ENCODE results near the gene ATP5ME.

GRCh38 chr4:654503-654845 lies 19.6 kb downstream of the ATP5ME start:
- no peak for TF ChIP-seq SMC3 (IDR thresholded peaks at IDR 0.05; ENCODE audit: low read length)
- no peak for TF ChIP-seq NR3C1 (CRISPR knock-in tag; IDR thresholded peaks at IDR 0.05)
- no peak for TF ChIP-seq TBP (CRISPR knock-in tag; IDR thresholded peaks at IDR 0.05)
- no peak for TF ChIP-seq NFKBIZ (CRISPR knock-in tag; IDR thresholded peaks at IDR 0.05)

Measured in HepG2 (cell line).